DND-41 (cell line): ENCODE measurements around the gene DOCK3.

Source experiments
- ATAC-seq: fragments of 200-7000 bp; cut with Tn5 transposase; 3 replicates; pipeline ENCODE4 v1.9.1; 2021; ENCODE audit warnings: low read depth; ENCODE audit not compliant: insufficient read depth
- DNase-seq: peaks from one replicate; pipeline ENCODE4 v3.0.0-alpha.2; 2020
- H2AFZ ChIP-seq: 2 replicates; pipeline ENCODE4 v1.6.0; 2012; ENCODE audit warnings: low read depth, low read length
- H3K27ac ChIP-seq: 2 replicates; pipeline ENCODE4 v1.5.1; 2012; ENCODE audit warnings: low read length, inconsistent platforms
- H3K27me3 ChIP-seq: fragments of 200-600 bp; sonication (generic); 2 replicates; pipeline ENCODE4 v1.6.0; 2012; ENCODE audit warnings: low read length, mild to moderate bottlenecking, inconsistent platforms; ENCODE audit not compliant: insufficient read depth, poor library complexity
- H3K36me3 ChIP-seq: 2 replicates; pipeline ENCODE4 v1.5.1; 2012; ENCODE audit warnings: low read length, inconsistent platforms; ENCODE audit not compliant: insufficient read depth
- H3K4me1 ChIP-seq: 2 replicates; pipeline ENCODE4 v1.5.1; 2012; ENCODE audit warnings: mild to moderate bottlenecking, low read length; ENCODE audit not compliant: insufficient read depth
- H3K4me2 ChIP-seq: 2 replicates; pipeline ENCODE4 v1.6.0; 2012; ENCODE audit warnings: mild to moderate bottlenecking, moderate library complexity, low read length, inconsistent platforms; ENCODE audit not compliant: insufficient read depth
- H3K4me3 ChIP-seq, 2 experiments: fragments of 200-600 bp in 1 of 2; shearing (Covaris generic) in 1 of 2; 2 replicates each; pipeline ENCODE4 v1.5.1; 2012 to 2016; ENCODE audit warnings: inconsistent platforms in 2 of 2, low read length in 2 of 2, mild to moderate bottlenecking in 2 of 2, low read depth in 1 of 2, moderate library complexity in 1 of 2
- H3K79me2 ChIP-seq: 2 replicates; pipeline ENCODE4 v1.6.0; 2012; ENCODE audit warnings: low read length, inconsistent platforms; ENCODE audit not compliant: insufficient read depth
- H3K9ac ChIP-seq: 2 replicates; pipeline ENCODE4 v1.6.0; 2012; ENCODE audit warnings: low read depth, mild to moderate bottlenecking, inconsistent platforms, low read length, moderate library complexity
- H3K9me3 ChIP-seq: 2 replicates; pipeline ENCODE4 v1.5.1; 2012; ENCODE audit warnings: low read length, moderate library complexity, mild to moderate bottlenecking, inconsistent platforms; ENCODE audit not compliant: insufficient read depth, severe bottlenecking
- H4K20me1 ChIP-seq: 2 replicates; pipeline ENCODE4 v1.6.0; 2012; ENCODE audit warnings: low read length; ENCODE audit not compliant: insufficient read depth
- EZH2 ChIP-seq: IDR thresholded peaks from 3 replicates; pipeline ENCODE4 v1.6.1; 2012; ENCODE audit warnings: borderline replicate concordance, low read depth, mild to moderate bottlenecking, moderate library complexity, low read length, inconsistent platforms; ENCODE audit not compliant: severe bottlenecking
- TF ChIP-seq, protein P1 (sequence below): IDR thresholded peaks from 2 replicates; pipeline ENCODE4 v1.5.1; 2012; ENCODE audit warnings: borderline replicate concordance, low read length, moderate library complexity, mild to moderate bottlenecking; ENCODE audit not compliant: poor library complexity, severe bottlenecking; ENCODE audit errors: extremely low read depth

The DOCK3 gene

DNA sequence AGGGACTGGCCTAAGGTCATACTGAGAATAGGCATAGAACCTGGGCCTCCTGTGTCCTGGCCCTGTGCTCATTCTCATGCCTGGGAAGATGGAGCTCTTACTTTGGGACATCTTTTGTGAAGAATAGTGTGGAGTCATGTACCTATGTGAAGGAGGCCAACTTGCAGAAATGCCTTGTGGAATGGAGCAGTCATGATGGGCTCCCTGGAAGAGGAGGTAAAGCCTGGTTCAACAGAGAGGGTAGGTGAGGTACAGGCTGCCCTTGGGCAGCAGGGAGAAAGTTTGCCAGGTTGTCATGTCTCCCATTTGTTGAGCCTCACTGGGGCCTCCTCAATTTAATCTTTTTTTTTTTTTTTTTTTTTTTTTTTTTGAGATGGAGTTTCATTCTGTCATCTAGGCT, 39.7 kb upstream of the DOCK3 start:
- H3K4me2 ChIP-seq: no peak overlapping the region
- peaks cover 47% of the 10 kb centered on the region for H3K4me1 ChIP-seq
- H3K36me3 ChIP-seq: peaks cover 85% of the 10 kb centered on the region
- no peak for TF ChIP-seq EZH2
- TF ChIP-seq, protein P1, sequence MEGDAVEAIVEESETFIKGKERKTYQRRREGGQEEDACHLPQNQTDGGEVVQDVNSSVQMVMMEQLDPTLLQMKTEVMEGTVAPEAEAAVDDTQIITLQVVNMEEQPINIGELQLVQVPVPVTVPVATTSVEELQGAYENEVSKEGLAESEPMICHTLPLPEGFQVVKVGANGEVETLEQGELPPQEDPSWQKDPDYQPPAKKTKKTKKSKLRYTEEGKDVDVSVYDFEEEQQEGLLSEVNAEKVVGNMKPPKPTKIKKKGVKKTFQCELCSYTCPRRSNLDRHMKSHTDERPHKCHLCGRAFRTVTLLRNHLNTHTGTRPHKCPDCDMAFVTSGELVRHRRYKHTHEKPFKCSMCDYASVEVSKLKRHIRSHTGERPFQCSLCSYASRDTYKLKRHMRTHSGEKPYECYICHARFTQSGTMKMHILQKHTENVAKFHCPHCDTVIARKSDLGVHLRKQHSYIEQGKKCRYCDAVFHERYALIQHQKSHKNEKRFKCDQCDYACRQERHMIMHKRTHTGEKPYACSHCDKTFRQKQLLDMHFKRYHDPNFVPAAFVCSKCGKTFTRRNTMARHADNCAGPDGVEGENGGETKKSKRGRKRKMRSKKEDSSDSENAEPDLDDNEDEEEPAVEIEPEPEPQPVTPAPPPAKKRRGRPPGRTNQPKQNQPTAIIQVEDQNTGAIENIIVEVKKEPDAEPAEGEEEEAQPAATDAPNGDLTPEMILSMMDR: no peak
- DNase-seq (no peak), ATAC-seq (no peak)
- peaks cover 99% of the 10 kb centered on the region for H3K79me2 ChIP-seq
- no peaks in the 10 kb centered on the region for H3K27me3 ChIP-seq
- no peak overlapping the region for H3K9ac ChIP-seq
- H3K27ac ChIP-seq: peak overlapping the region; percentile 56
- H2AFZ ChIP-seq: no peak overlapping the region
- H3K9me3 ChIP-seq: no peaks in the 10 kb centered on the region
- H4K20me1 ChIP-seq: peaks cover 91% of the 10 kb centered on the region
- H3K4me3 ChIP-seq: no peak overlapping the region

DNA sequence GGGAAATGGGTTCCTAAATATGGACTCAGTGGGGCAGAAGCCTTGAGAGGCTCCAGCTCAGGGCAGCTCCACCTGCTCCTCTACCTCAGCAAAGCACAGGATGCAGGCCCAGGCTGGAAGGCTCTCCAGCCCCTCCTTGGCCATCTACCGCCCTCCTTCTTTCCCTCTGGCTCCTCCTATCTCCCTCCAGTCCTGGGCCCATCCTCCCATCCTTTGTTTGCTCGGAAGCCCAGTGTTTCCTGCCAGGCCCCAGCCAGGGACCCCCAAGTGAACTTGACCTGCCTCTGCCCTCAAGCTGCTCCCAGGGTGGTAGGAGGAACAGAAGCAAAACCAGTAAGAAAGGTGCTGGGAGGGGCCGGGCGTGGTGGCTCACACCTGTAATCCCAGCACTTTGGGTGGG, 37.7 kb upstream of the DOCK3 start:
- Histone ChIP-seq H3K9me3 (no peaks in the 10 kb centered on the region), H2AFZ (no peak overlapping the region), H3K36me3 (peaks cover 85% of the 10 kb centered on the region), H4K20me1 (peaks cover 91% of the 10 kb centered on the region), H3K4me2 (no peak overlapping the region), H3K4me1 (peaks cover 29% of the 10 kb centered on the region), H3K4me3 (no peak overlapping the region), H3K27me3 (no peaks in the 10 kb centered on the region), H3K79me2 (peaks cover 99% of the 10 kb centered on the region), H3K27ac (peak overlapping the region; percentile 27; the same call in 1 of the 2 replicates), H3K9ac (no peak overlapping the region)
- TF ChIP-seq, protein P1: no peak
- TF ChIP-seq EZH2: no peak
- DNase-seq: no peak
- ATAC-seq: no peak

DNA sequence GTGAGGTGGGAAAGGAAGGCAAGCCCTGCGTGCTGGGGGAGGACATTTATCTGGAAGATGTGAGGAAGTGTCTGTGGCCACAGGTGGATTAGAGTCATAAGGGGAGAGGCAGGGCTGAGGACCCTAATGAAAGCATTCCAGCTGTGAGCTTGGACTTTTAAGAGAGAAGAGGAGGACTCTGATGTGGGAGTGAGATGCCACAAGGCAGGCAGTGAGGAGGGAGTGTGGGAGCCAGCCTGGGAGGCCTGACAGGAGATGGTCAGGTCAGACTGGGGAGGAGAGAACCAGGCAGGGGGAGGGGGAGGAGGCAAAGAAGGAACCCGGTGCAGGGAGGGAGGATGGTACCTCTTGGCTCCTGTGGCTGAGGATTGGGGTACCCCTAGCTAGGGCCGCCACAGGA, 36.8 kb upstream of the DOCK3 start:
- no peaks in the 10 kb centered on the region for H3K27me3 ChIP-seq
- peaks cover 25% of the 10 kb centered on the region; the same call in 1 of the 2 replicates for H3K4me1 ChIP-seq
- H3K9me3 ChIP-seq: no peaks in the 10 kb centered on the region
- no peak overlapping the region for H3K4me3 ChIP-seq
- H4K20me1 ChIP-seq: peaks cover 88% of the 10 kb centered on the region
- H3K27ac ChIP-seq: peak overlapping the region; percentile 49
- H3K4me2 ChIP-seq: no peak overlapping the region
- peaks cover 96% of the 10 kb centered on the region for H3K79me2 ChIP-seq
- H2AFZ ChIP-seq: no peak overlapping the region
- no peak overlapping the region for H3K9ac ChIP-seq
- no peak for TF ChIP-seq EZH2
- TF ChIP-seq, protein P1: no peak
- ATAC-seq (peak; percentile 24; the same call in 1 of the 3 replicates), DNase-seq (no peak)
- H3K36me3 ChIP-seq: peaks cover 85% of the 10 kb centered on the region

DNA sequence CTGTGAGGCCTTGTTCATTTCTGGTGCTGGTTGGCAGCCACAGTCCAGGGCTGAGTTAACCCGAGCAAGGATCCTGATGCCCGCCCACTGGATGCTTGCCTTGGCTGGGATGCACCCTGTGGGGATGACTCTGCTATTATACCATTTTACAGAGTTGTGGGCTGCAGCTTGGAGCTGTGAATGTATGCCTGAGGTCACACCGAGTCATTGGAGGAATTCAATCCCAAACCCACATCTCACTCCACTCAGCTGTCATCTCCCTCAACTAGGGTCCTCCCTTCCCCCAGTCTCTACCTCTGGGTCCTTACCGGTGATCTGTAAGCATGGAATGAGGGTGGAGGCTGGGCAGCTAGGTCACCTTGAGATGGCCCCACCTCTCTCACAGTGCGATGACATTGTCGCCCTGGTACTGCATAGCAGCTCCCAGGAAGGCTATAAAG, 35.7 kb upstream of the DOCK3 start:
- no peak for DNase-seq

More for the DNA sequence above, 35.7 kb upstream of the DOCK3 start:
- TF ChIP-seq, protein P1: no peak
- TF ChIP-seq EZH2: no peak
- H3K36me3 ChIP-seq: peaks cover 86% of the 10 kb centered on the region
- no peak overlapping the region for H3K9ac ChIP-seq
- H3K4me3 ChIP-seq: no peak overlapping the region
- peaks cover 16% of the 10 kb centered on the region; the same call in 1 of the 2 replicates for H3K4me1 ChIP-seq
- H3K9me3 ChIP-seq: no peaks in the 10 kb centered on the region
- no peak for ATAC-seq
- H3K4me2 ChIP-seq: no peak overlapping the region
- H3K79me2 ChIP-seq: peaks cover 87% of the 10 kb centered on the region
- peaks cover 88% of the 10 kb centered on the region for H4K20me1 ChIP-seq
- H2AFZ ChIP-seq: no peak overlapping the region
- no peak overlapping the region; the same call in 1 of the 2 replicates for H3K27ac ChIP-seq
- no peaks in the 10 kb centered on the region for H3K27me3 ChIP-seq
